DND-41 (cell line): Measurements from ENCODE around the gene GJC3.
"Not testable (repeated sequence)": the region's sequence is repeated elsewhere in the genome, so short reads cannot be mapped to it uniquely, and the experiment has no call there.

Experiments used
- ATAC-seq: fragments of 200-7000 bp; cut with Tn5 transposase; 3 replicates; pipeline ENCODE4 v1.9.1; 2021; ENCODE audit warnings: low read depth; ENCODE audit not compliant: insufficient read depth
- DNase-seq: peaks from one replicate; pipeline ENCODE4 v3.0.0-alpha.2; 2020
- H2AFZ ChIP-seq: 2 replicates; pipeline ENCODE4 v1.6.0; 2012; ENCODE audit warnings: low read depth, low read length
- H3K27ac ChIP-seq: 2 replicates; pipeline ENCODE4 v1.5.1; 2012; ENCODE audit warnings: low read length, inconsistent platforms
- H3K27me3 ChIP-seq: fragments of 200-600 bp; sonication (generic); 2 replicates; pipeline ENCODE4 v1.6.0; 2012; ENCODE audit warnings: low read length, mild to moderate bottlenecking, inconsistent platforms; ENCODE audit not compliant: insufficient read depth, poor library complexity
- H3K36me3 ChIP-seq: 2 replicates; pipeline ENCODE4 v1.5.1; 2012; ENCODE audit warnings: low read length, inconsistent platforms; ENCODE audit not compliant: insufficient read depth
- H3K4me1 ChIP-seq: 2 replicates; pipeline ENCODE4 v1.5.1; 2012; ENCODE audit warnings: mild to moderate bottlenecking, low read length; ENCODE audit not compliant: insufficient read depth
- H3K4me2 ChIP-seq: 2 replicates; pipeline ENCODE4 v1.6.0; 2012; ENCODE audit warnings: mild to moderate bottlenecking, moderate library complexity, low read length, inconsistent platforms; ENCODE audit not compliant: insufficient read depth
- H3K4me3 ChIP-seq, 2 experiments: fragments of 200-600 bp in 1 of 2; shearing (Covaris generic) in 1 of 2; 2 replicates each; pipeline ENCODE4 v1.5.1; 2012 to 2016; ENCODE audit warnings: inconsistent platforms in 2 of 2, low read length in 2 of 2, mild to moderate bottlenecking in 2 of 2, low read depth in 1 of 2, moderate library complexity in 1 of 2
- H3K79me2 ChIP-seq: 2 replicates; pipeline ENCODE4 v1.6.0; 2012; ENCODE audit warnings: low read length, inconsistent platforms; ENCODE audit not compliant: insufficient read depth
- H3K9ac ChIP-seq: 2 replicates; pipeline ENCODE4 v1.6.0; 2012; ENCODE audit warnings: low read depth, mild to moderate bottlenecking, inconsistent platforms, low read length, moderate library complexity
- H3K9me3 ChIP-seq: 2 replicates; pipeline ENCODE4 v1.5.1; 2012; ENCODE audit warnings: low read length, moderate library complexity, mild to moderate bottlenecking, inconsistent platforms; ENCODE audit not compliant: insufficient read depth, severe bottlenecking
- H4K20me1 ChIP-seq: 2 replicates; pipeline ENCODE4 v1.6.0; 2012; ENCODE audit warnings: low read length; ENCODE audit not compliant: insufficient read depth
- EZH2 ChIP-seq: IDR thresholded peaks from 3 replicates; pipeline ENCODE4 v1.6.1; 2012; ENCODE audit warnings: borderline replicate concordance, low read depth, mild to moderate bottlenecking, moderate library complexity, low read length, inconsistent platforms; ENCODE audit not compliant: severe bottlenecking
- TF ChIP-seq, protein P1 (sequence below): IDR thresholded peaks from 2 replicates; pipeline ENCODE4 v1.5.1; 2012; ENCODE audit warnings: borderline replicate concordance, low read length, moderate library complexity, mild to moderate bottlenecking; ENCODE audit not compliant: poor library complexity, severe bottlenecking; ENCODE audit errors: extremely low read depth

The GJC3 gene

DNA sequence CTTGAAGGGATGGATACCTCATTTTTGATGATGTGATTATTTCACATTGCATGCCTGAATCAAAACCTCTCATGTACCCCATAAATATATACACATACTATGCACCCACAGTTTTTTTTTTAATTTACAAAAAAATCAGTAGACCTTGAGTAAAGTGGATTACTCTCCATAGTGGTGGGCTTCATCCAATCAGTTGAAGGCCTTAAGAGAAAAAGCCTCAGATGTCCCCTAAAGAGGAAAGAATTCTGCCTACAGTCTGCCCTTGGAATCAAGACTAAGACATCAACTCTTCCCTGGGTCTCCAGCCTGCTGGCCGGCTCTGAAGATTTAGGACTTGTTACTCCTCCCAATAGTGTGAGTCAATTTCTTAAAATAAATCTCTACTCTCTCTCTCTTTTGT is 45.3 kb upstream of the GJC3 start:
- no peak for ATAC-seq
- no peak overlapping the region for H3K4me3 ChIP-seq

GRCh38 chr7:99973817-99974216 is 44.4 kb upstream of the GJC3 start:
- H2AFZ ChIP-seq, H4K20me1 ChIP-seq, H3K27ac ChIP-seq, H3K79me2 ChIP-seq, H3K27me3 ChIP-seq, DNase-seq, ATAC-seq, H3K36me3 ChIP-seq, H3K4me3 ChIP-seq, H3K9me3 ChIP-seq, H3K9ac ChIP-seq, H3K4me2 ChIP-seq, H3K4me1 ChIP-seq: not testable (repeated sequence)

More for the DNA sequence above, 45.3 kb upstream of the GJC3 start:
- DNase-seq, result no peak
- no peak overlapping the region for H2AFZ ChIP-seq
- no peak for TF ChIP-seq EZH2
- TF ChIP-seq, protein P1, sequence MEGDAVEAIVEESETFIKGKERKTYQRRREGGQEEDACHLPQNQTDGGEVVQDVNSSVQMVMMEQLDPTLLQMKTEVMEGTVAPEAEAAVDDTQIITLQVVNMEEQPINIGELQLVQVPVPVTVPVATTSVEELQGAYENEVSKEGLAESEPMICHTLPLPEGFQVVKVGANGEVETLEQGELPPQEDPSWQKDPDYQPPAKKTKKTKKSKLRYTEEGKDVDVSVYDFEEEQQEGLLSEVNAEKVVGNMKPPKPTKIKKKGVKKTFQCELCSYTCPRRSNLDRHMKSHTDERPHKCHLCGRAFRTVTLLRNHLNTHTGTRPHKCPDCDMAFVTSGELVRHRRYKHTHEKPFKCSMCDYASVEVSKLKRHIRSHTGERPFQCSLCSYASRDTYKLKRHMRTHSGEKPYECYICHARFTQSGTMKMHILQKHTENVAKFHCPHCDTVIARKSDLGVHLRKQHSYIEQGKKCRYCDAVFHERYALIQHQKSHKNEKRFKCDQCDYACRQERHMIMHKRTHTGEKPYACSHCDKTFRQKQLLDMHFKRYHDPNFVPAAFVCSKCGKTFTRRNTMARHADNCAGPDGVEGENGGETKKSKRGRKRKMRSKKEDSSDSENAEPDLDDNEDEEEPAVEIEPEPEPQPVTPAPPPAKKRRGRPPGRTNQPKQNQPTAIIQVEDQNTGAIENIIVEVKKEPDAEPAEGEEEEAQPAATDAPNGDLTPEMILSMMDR, result no peak
- no peaks in the 10 kb centered on the region for H3K9me3 ChIP-seq
- no peak overlapping the region for H3K27ac ChIP-seq
- no peak overlapping the region for H3K4me2 ChIP-seq
- H3K79me2 ChIP-seq, result no peaks in the 10 kb centered on the region
- no peaks in the 10 kb centered on the region for H3K36me3 ChIP-seq
- H4K20me1 ChIP-seq, result no peaks in the 10 kb centered on the region
- H3K27me3 ChIP-seq, result no peaks in the 10 kb centered on the region
- H3K9ac ChIP-seq, result no peak overlapping the region
- 0 out of 2 replicates have a peak, but pooled peaks cover 1% of the 10 kb centered on the region for H3K4me1 ChIP-seq

DNA sequence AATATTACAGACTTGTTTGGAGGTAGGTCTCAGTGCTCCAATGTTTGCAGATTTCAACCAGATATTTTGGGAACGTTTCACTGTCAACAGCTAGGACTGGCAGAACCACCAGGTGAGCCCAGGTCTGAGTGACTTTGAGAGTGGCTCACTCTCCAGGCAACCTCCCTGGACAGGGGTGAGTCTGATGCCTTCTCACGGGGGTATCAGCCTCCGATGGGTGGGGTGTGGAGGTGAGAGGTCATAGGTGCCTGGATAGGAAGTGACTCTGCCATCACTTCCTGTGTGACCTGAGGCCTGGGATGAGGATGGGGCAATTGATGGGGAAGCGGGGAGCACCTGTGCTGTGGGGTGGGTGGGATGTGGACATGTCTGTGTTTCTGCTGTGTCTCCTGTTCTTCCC is 41.8 kb upstream of the GJC3 start:
- H3K27ac ChIP-seq, result no peak overlapping the region
- no peak for DNase-seq
- H3K27me3 ChIP-seq, result no peaks in the 10 kb centered on the region
- no peak overlapping the region for H2AFZ ChIP-seq
- H3K4me2 ChIP-seq, result no peak overlapping the region
- no peaks in the 10 kb centered on the region for H3K79me2 ChIP-seq
- no peaks in the 10 kb centered on the region for H3K4me1 ChIP-seq
- H3K36me3 ChIP-seq, result no peaks in the 10 kb centered on the region
- H3K4me3 ChIP-seq, result no peak overlapping the region
- H3K9me3 ChIP-seq, result no peaks in the 10 kb centered on the region
- no peak for TF ChIP-seq EZH2
- TF ChIP-seq, protein P1, result no peak
- no peaks in the 10 kb centered on the region for H4K20me1 ChIP-seq
- no peak for ATAC-seq
- no peak overlapping the region for H3K9ac ChIP-seq

- not testable (repeated sequence) for H3K27ac ChIP-seq, ATAC-seq, H3K9me3 ChIP-seq, H2AFZ ChIP-seq, H3K4me2 ChIP-seq, H3K4me1 ChIP-seq, H3K9ac ChIP-seq, H3K4me3 ChIP-seq, DNase-seq, H3K79me2 ChIP-seq, H4K20me1 ChIP-seq, H3K36me3 ChIP-seq, H3K27me3 ChIP-seq
These were observed 40.4 kb upstream of the GJC3 start for GRCh38 chr7:99969813-99970212.
